Stimulated activated CD8-positive, alpha-beta memory T cell treated with anti-CD3 and anti-CD28 coated beads, Interleukin-4, amount 100 ng/mL, for 4 hours (primary cell): ENCODE results near the gene MPPED2.

Source experiments
- DNase-seq, 2 donors: peaks; one replicate each; pipeline ENCODE4 v3.0.0-alpha.2; 2020; ENCODE audit warnings: low read depth in 2 of 2, low spot score in 1 of 2

The MPPED2 gene

DNA sequence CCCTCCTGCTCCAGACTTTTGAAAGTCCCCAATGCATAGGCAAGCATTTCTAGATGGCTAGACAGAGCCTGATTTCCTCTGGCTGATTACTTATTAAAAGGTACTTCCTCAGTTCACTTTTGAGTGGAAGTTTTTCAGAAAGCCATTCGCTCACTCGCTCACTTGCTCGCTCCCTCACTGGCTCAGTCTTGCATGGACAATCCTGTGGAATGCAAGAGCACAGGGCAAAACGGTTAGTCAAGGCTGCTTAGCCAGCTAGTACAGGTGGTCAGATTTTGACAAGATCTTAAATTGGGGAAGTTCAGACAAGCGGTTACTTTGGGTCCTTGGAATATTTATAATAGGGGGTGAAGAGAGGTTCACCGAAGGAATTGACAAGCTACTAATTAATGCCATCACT lies 162.3 kb downstream of the MPPED2 start:
- DNase-seq, result no peak

DNA sequence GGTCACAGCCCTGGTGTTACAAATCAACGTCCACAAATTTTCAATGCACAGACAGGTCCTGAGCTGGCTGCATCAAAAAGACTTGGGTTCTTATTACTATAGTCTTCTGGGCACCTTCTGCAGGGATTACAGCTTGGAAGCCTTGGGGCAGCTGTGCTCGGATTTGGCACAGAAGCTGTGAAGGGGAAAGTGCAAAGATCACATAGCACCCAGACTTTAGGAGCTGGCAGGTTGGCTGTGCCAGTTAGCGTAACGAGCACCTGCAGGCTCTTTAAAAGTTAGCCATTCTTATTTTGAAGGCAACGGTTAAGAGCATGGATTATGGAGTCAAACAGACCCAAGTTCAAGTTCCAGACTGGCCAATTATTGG lies 162.9 kb downstream of the MPPED2 start:
- DNase-seq, result no peak

GRCh38 chr11:30422447-30423278 lies 163.5 kb downstream of the MPPED2 start:
- no peak for DNase-seq

DNA sequence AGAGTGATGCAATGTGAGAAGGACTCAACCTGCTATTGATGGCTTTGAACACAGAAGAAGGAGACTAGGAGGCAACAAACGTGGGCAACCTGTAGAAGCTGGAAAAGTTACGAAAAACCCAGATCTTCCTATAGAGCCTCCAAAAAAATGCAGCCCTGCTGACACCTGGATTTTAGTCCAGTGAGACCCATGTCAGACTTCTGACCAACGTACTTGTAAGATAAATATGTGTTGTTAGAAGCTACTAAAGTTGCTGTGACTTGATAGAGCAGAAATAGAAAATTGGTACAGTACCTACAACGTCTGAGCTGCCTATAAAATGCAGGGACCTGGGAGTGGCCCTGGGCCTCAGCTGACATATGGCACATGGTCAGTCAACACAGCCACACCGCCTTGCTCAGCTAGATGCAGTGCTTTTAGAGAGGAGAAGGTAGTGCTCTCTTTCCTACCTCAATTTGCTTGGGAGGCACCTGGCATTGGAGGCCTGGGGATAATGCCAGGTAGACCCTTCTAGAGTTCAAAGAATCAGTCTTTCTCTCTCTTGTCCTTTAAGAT lies 165.8 kb downstream of the MPPED2 start:
- DNase-seq, result no peak

- no peak for DNase-seq
These were observed 171.3 kb downstream of the MPPED2 start for GRCh38 chr11:30414806-30415205.

- DNase-seq, result no peak
These were observed 171.9 kb downstream of the MPPED2 start for GRCh38 chr11:30414244-30414643.

DNA sequence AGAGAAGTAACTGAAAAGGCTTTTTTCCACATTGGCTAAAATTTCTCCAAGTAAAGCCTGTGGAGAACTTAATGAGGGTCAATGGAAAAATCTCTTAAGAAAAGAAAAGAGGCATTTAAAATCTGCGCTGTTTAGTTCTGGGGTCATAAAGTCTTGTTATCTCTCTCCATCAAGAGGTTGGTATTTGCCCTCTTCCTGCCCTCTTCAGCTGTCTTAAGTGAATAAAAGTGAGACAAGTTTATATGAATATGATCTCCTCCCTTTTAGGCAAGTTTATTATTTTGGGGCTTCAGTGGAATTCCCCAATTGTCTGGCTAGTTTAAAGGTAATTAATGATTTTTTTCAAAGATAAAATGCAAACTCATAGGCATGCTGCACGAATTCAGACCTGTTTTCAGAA lies 173.6 kb downstream of the MPPED2 start:
- no peak for DNase-seq

GRCh38 chr11:30411383-30411782 lies 174.8 kb downstream of the MPPED2 start:
- no peak for DNase-seq

- DNase-seq, result no peak
These were observed 179.0 kb downstream of the MPPED2 start for GRCh38 chr11:30406978-30407762.

- DNase-seq, result no peak
These were observed 180.8 kb downstream of the MPPED2 start for GRCh38 chr11:30405385-30405784.

DNA sequence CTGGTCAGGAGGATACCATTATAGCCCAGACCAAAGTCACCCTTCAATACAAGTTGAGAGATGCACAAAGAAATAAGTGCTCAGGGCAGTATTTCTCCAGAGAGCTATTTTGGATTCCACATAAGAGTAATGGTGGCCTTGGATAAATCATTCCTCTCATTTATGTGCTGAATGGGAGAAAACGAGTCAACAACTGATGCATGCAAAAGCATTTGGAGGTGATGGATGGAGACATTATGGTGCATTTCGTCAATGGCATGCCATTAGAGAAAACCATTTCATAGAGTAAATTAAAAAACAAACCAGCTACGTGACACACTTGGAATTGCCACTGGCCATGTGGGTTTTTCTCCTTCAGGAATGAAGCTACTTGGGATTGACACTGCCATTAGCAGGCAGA lies 182.0 kb downstream of the MPPED2 start:
- no peak for DNase-seq

- no peak for DNase-seq
These were observed 190.4 kb downstream of the MPPED2 start for GRCh38 chr11:30395751-30396150.

DNA sequence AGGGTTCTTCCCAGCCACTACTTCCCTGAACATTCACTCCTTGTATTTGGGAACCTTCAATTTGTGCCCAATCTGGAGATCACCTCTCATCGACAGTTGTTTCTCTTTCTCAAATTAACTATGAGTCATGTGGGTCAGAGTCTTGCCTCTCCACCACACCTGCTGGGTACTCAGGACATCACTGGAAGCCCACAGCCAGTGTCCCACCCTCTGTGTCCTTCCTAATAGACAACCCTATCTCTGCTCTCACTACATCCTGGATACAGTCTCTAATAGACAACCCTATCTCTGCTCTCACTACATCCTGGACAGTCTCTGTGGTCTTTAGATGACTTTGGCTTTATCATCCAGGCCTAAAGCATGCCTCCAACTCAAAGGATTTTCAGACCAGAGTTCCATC lies 193.1 kb downstream of the MPPED2 start:
- no peak for DNase-seq

GRCh38 chr11:30392221-30392784 lies 193.8 kb downstream of the MPPED2 start:
- DNase-seq, result no peak

- no peak for DNase-seq
These were observed 197.2 kb downstream of the MPPED2 start for GRCh38 chr11:30388957-30389356.

GRCh38 chr11:30387891-30388861 lies 198.0 kb downstream of the MPPED2 start:
- no peak for DNase-seq

DNA sequence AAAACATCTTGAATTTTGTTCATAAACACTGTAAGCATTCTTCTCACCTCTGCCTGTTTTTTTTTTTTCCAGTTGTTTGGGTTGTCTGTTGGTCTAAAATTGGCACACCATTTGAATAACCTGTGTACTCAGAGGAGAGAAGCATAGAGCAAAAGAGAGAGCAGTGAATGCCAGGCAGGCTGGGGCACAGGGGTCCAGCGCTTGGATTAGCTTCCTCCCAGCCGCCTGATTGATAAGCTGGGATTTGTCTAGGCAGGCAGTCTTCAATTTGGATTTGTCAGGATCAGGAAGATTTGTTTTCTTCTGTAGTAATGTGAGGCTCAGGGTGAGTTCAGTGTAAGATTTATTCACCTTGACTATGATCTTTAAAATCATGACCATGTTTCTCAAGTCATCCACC lies 204.3 kb downstream of the MPPED2 start:
- DNase-seq, result no peak

DNA sequence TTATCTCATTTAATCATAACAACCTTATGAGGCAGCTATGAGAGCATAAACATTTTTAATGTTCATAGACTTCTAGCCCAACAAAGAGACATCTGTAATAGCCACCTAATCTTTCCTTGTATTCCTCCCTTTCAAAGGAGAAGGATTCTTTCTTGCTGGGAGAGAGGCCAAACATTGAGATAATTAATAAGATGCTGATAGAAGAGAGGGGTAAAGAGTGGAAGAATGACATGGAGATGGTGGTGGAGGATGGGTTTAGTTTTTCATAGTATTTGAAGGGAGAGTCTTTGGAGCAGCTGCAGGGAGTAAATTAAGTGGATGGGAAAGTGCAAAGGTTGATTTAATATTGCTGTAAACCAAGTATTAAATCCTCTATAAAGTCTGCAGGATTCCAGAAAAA lies 205.3 kb downstream of the MPPED2 start:
- no peak for DNase-seq

GRCh38 chr11:30377347-30377746 lies 208.8 kb downstream of the MPPED2 start:
- no peak for DNase-seq

DNA sequence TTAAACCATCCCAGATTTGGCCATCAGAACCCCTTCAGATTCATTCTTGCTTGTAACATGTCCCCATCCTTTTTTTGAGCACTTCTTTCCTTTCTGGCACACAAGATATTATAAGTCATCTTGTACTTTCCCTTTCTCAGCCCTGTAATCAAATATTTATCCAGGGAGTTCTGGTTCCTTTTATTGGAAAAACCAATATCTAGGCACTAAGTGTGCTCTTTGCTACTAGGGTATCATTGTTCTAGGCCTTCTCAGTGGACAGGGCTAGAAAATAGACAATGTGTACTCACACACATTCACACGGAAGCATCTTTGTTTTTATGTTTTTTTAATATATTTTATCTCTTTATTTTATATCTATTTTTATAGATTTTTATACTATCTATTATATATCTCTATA lies 216.0 kb downstream of the MPPED2 start:
- no peak for DNase-seq

- no peak for DNase-seq
These were observed 217.8 kb downstream of the MPPED2 start for GRCh38 chr11:30368394-30368793.
